ENCODE measurements around the gene IL1R1. TPM values are rescaled to one million over a fixed set of nuclear protein-coding genes. Genes with fewer than 3 reads are reported as not detected.

IL1R1 gene
- polyA plus RNA-seq, 3 donors from 2014 or later = 0.96 to 4.0 TPM; not detected in 1

- peaks cover 0 to 2% (median 0%) of the 10 kb centered on the region in 6 donors for H3K9me3 Mint-ChIP-seq
- H3K27ac Mint-ChIP-seq = no peak overlapping the region
- H3K27me3 Mint-ChIP-seq (ENCODE audit: low read depth in 3 of 3) = peaks cover 2 to 19% (median 11%) of the 10 kb centered on the region in 3 donors
- no peak for DNase-seq
- H3K4me3 Mint-ChIP-seq = peak overlapping the region in 1 of 5 donors; percentile 27
- peaks cover 29 to 46% of the 10 kb centered on the region in 2 donors for H3K4me1 Mint-ChIP-seq
- H3K36me3 Mint-ChIP-seq = peaks cover 0 to 3% (median 0%) of the 10 kb centered on the region in 3 donors
Observed at GRCh38 chr2:102137138-102137537, 5.4 kb upstream of the IL1R1 start.

DNA sequence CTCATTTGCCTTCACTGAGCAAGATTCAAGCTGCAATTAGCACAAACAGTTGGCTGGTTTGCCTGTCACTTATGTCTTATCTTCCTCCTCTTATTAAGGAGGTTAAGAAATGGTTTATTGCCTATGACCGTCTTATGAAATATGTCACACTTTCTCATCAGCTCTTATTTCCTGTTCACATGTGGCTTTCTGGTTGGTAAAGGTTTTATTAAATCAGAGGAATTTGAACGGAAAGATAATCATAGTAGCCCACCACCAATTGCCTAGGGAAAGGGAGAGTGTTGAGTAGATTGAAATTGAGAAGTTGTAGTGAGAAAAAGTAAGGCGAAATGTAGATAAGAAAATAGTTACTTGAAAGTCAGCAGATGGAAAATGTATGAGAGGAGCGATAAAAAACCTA is 4.2 kb upstream of the IL1R1 start:
- Mint-ChIP-seq H3K27me3 (ENCODE audit: low read depth in 3 of 3) (peaks cover 3 to 24% (median 17%) of the 10 kb centered on the region in 3 donors), H3K4me1 (peaks cover 36 to 55% of the 10 kb centered on the region in 2 donors), H3K4me3 (peak overlapping the region; percentile 6 to 57 (median 35))

DNA sequence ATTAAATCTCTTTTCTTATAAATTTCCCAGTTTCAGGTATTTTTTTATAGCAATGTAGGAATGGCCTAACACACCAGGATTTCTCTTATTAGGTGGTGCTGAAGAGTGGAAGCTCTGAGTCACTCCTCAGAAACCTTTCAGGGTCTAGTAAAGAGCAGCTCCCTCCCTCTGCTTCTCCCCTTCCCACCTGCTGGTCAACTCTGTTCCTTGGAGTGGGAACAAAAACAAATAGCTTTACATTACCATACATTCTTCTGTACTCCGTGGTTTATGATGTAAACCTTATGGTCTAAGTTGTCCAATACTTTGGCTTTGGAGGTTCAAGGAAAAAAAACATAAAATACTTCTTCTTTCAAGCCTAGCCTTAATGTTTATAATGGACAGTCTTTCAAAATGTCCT is 2.7 kb upstream of the IL1R1 start:
- Mint-ChIP-seq H3K27ac (no peak overlapping the region), H3K4me1 (peaks cover 36 to 55% of the 10 kb centered on the region in 2 donors)

More for the DNA sequence above, 4.2 kb upstream of the IL1R1 start:
- no peak overlapping the region for H3K27ac Mint-ChIP-seq
- peaks cover 0 to 3% (median 0%) of the 10 kb centered on the region in 3 donors for H3K36me3 Mint-ChIP-seq
- peak; percentile 26 to 35 (median 33) for DNase-seq
- H3K9me3 Mint-ChIP-seq = peaks cover 0 to 2% (median 0%) of the 10 kb centered on the region in 6 donors

GRCh38 chr2:102140377-102140776 is 2.2 kb upstream of the IL1R1 start:
- Mint-ChIP-seq H3K4me1 (peaks cover 36 to 55% of the 10 kb centered on the region in 2 donors), H3K27ac (no peak overlapping the region), H3K36me3 (peaks cover 2 to 7% (median 3%) of the 10 kb centered on the region in 3 donors), H3K27me3 (ENCODE audit: low read depth in 3 of 3) (peaks cover 9 to 31% (median 22%) of the 10 kb centered on the region in 3 donors), H3K4me3 (no peak overlapping the region), H3K9me3 (peaks cover 3 to 10% (median 8%) of the 10 kb centered on the region in 6 donors)
- DNase-seq = no peak

More for the DNA sequence above, 2.7 kb upstream of the IL1R1 start:
- peaks cover 6 to 28% (median 19%) of the 10 kb centered on the region in 3 donors for H3K27me3 Mint-ChIP-seq (ENCODE audit: low read depth in 3 of 3)
- peaks cover 2 to 4% (median 3%) of the 10 kb centered on the region in 6 donors for H3K9me3 Mint-ChIP-seq
- H3K4me3 Mint-ChIP-seq = no peak overlapping the region
- DNase-seq = no peak
- peaks cover 0 to 3% (median 2%) of the 10 kb centered on the region in 3 donors for H3K36me3 Mint-ChIP-seq

- Mint-ChIP-seq H3K36me3 (peaks cover 3 to 11% (median 3%) of the 10 kb centered on the region in 3 donors), H3K4me3 (peak overlapping the region in 4 of 5 donors; percentile 33 to 60 (median 50)), H3K27me3 (ENCODE audit: low read depth in 3 of 3) (peaks cover 9 to 35% (median 22%) of the 10 kb centered on the region in 3 donors), H3K4me1 (peaks cover 36 to 55% of the 10 kb centered on the region in 2 donors), H3K9me3 (peaks cover 9 to 19% (median 16%) of the 10 kb centered on the region in 6 donors), H3K27ac (no peak overlapping the region)
- no peak for DNase-seq
Observed at GRCh38 chr2:102141011-102141943, 1.3 kb upstream of the IL1R1 start.

DNA sequence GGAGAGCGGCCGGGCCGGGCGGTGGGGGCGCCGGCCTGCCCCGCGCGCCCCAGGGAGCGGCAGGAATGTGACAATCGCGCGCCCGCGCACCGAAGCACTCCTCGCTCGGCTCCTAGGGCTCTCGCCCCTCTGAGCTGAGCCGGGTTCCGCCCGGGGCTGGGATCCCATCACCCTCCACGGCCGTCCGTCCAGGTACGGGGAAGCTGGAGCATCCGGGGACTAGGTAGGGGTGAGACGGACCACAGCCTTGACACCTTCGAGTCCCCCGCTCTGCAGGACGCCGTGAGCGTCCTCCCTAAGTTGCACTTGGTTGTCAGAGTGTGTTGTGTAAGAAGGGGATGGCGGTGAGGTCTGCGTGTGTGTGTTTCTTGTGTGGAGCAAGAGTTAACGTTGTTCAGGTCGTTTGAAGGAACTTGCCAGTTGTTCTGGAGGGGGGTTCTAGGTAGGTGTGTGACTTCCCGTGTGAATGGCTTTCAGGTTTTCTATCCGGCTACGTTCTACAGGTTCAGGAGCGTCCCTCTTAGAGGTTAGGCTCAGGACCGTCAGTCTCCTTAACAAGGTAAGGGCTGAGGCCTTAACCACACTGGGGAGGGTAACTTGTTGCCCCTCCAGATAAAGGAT is 393 bp downstream of the IL1R1 start:
- Mint-ChIP-seq H3K27me3 (ENCODE audit: low read depth in 3 of 3) (peaks cover 15 to 39% (median 22%) of the 10 kb centered on the region in 3 donors), H3K36me3 (peaks cover 3 to 20% (median 8%) of the 10 kb centered on the region in 3 donors), H3K27ac (no peak overlapping the region), H3K4me1 (peaks cover 23 to 41% of the 10 kb centered on the region in 2 donors), H3K4me3 (peak overlapping the region; percentile 56 to 78 (median 73)), H3K9me3 (peaks cover 16 to 35% (median 30%) of the 10 kb centered on the region in 6 donors)
- DNase-seq = peak in 1 of 3 donors; percentile 10

DNA sequence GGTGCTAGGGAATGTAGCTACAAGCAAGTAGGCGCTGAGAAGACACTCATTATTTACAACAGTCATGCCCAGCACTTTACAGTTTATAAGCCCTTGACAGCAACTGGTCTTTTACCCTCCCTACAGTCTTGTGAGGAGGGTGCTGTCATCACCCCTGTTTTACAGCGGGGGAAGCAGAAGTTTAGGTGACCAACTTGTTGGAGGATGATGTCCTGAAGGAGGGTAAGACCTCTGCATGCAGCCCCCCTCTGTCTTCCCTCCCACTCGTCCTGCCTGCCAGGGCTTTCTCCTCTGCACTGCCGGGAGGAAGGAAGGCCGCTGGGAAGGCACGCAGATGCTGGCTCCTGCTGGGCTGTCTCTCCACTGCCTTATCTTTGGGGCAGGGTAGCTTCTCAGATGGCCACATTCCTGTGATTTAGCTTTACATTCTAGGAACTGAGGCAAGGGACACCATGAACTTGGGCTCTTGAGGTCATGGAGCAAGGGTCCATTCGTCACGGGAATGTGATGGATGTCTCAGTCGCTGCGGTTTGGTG is 972 bp downstream of the IL1R1 start:
- Mint-ChIP-seq H3K4me3 (peak overlapping the region; percentile 56 to 78 (median 73)), H3K27me3 (ENCODE audit: low read depth in 3 of 3) (peaks cover 15 to 39% (median 22%) of the 10 kb centered on the region in 3 donors)

DNA sequence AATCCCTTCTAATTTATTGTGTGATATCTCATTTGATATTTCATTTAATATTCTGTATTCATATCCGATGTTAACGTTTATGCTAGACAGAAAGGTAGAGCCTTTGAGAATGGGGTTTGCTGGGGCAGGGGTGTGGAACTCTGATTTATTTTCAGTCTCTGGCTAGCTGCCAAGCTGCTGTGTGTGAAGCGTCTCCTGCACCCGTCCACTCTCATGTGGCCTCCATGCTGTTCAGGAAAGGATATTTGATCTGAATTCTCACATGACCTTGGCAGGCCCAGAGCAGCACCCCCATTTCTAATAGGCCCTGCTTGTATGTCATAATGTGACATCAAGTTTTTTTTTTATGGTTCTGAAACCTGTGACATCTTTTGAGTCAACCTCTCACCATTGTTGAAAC is 1.6 kb downstream of the IL1R1 start:
- peaks cover 6 to 20% (median 8%) of the 10 kb centered on the region in 3 donors for H3K36me3 Mint-ChIP-seq
- H3K27ac Mint-ChIP-seq = no peak overlapping the region
- peaks cover 15 to 39% (median 22%) of the 10 kb centered on the region in 3 donors for H3K27me3 Mint-ChIP-seq (ENCODE audit: low read depth in 3 of 3)

More for the DNA sequence above, 972 bp downstream of the IL1R1 start:
- DNase-seq = no peak
- Mint-ChIP-seq H3K36me3 (peaks cover 3 to 20% (median 8%) of the 10 kb centered on the region in 3 donors), H3K4me1 (peaks cover 18 to 35% of the 10 kb centered on the region in 2 donors), H3K9me3 (peaks cover 19 to 41% (median 35%) of the 10 kb centered on the region in 6 donors), H3K27ac (no peak overlapping the region)

DNA sequence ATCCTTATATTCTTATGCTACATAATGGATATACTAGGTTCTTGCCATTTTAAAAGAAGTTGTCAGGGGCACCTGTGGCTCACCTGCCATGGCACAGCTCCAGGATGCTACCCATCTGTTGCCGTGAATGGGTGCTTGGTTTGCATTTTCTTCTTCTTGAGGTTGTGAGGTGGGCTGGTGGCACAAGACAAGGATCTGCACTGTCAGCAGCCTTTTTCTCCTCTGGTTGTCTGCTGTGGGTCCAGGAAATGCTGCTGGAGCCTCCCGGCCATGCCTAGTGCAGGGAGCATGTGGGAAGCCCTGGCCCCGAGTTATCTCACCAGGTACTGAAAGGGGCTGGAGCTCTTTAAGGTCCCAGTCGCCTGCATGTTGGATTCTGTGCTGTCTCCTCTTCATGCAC is 2.6 kb downstream of the IL1R1 start:
- peaks cover 22 to 51% (median 41%) of the 10 kb centered on the region in 6 donors for H3K9me3 Mint-ChIP-seq
- no peak for DNase-seq
- H3K36me3 Mint-ChIP-seq = peaks cover 4 to 20% (median 8%) of the 10 kb centered on the region in 3 donors
- no peak overlapping the region for H3K4me3 Mint-ChIP-seq
- H3K27me3 Mint-ChIP-seq (ENCODE audit: low read depth in 3 of 3) = peaks cover 15 to 35% (median 22%) of the 10 kb centered on the region in 3 donors
- peaks cover 11 to 19% of the 10 kb centered on the region in 2 donors for H3K4me1 Mint-ChIP-seq
- no peak overlapping the region for H3K27ac Mint-ChIP-seq

More for the DNA sequence above, 1.6 kb downstream of the IL1R1 start:
- Mint-ChIP-seq H3K4me3 (no peak overlapping the region), H3K9me3 (peaks cover 22 to 47% (median 40%) of the 10 kb centered on the region in 6 donors), H3K4me1 (peaks cover 12 to 29% of the 10 kb centered on the region in 2 donors)
- DNase-seq = no peak

DNA sequence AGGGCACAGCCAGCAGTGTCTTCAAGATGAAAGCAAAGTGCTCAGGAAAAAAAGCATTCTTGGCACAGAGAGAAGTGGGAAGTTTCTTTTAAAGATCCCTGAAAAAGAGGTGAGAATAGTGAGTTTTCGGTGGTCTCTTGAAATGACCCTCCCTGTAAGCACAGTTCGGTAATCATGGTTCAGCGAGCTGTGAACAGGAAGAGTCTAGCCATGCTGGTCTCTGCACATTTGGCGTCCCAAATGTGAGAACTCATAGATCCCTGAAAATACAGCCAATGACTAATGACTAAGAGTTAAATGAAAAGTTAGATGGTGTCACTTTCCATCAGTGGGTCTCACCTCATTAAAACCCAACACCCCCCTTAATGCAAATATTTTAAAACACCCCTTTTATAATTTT is 3.4 kb downstream of the IL1R1 start:
- Mint-ChIP-seq H3K9me3 (peaks cover 20 to 51% (median 41%) of the 10 kb centered on the region in 6 donors), H3K4me1 (peaks cover 11 to 19% of the 10 kb centered on the region in 2 donors), H3K27ac (no peak overlapping the region), H3K36me3 (peaks cover 4 to 20% (median 8%) of the 10 kb centered on the region in 3 donors), H3K27me3 (ENCODE audit: low read depth in 3 of 3) (peaks cover 14 to 32% (median 22%) of the 10 kb centered on the region in 3 donors), H3K4me3 (no peak overlapping the region)
- DNase-seq = no peak

- Mint-ChIP-seq H3K27me3 (ENCODE audit: low read depth in 3 of 3) (peaks cover 9 to 25% (median 14%) of the 10 kb centered on the region in 3 donors), H3K36me3 (peaks cover 4 to 20% (median 8%) of the 10 kb centered on the region in 3 donors), H3K4me3 (no peak overlapping the region), H3K27ac (no peak overlapping the region), H3K4me1 (peaks cover 4 to 5% of the 10 kb centered on the region in 2 donors), H3K9me3 (peaks cover 20 to 51% (median 41%) of the 10 kb centered on the region in 6 donors)
- DNase-seq = no peak
Observed at GRCh38 chr2:102147935-102148334, 5.4 kb downstream of the IL1R1 start.

- no peak for DNase-seq
- H3K4me1 Mint-ChIP-seq = no peaks in the 10 kb centered on the region
- H3K36me3 Mint-ChIP-seq = peaks cover 4 to 20% (median 8%) of the 10 kb centered on the region in 3 donors
- H3K27me3 Mint-ChIP-seq (ENCODE audit: low read depth in 3 of 3) = peaks cover 6 to 13% (median 12%) of the 10 kb centered on the region in 3 donors
- no peak overlapping the region for H3K27ac Mint-ChIP-seq
- H3K9me3 Mint-ChIP-seq = peaks cover 20 to 51% (median 40%) of the 10 kb centered on the region in 6 donors
- H3K4me3 Mint-ChIP-seq = no peak overlapping the region
Observed at GRCh38 chr2:102149243-102149642, 6.7 kb downstream of the IL1R1 start.
